ENCODE data around the gene DNAJC5.

- TF ChIP-seq CTCF (optimal IDR thresholded peaks at IDR 0.05 in 1 of 3, IDR thresholded peaks at IDR 0.05 in 1 of 3, conservative IDR thresholded peaks at IDR 0.05 in 1 of 3; ENCODE audit: extremely low read depth in 1 of 3, insufficient read depth in 2 of 3, low read length in 3 of 3) = no peak
- no peak for TF ChIP-seq EZH2 (IDR thresholded peaks at IDR 0.05; ENCODE audit: low read length)
Observed at GRCh38 chr20:63861981-63862901, 32.7 kb upstream of the DNAJC5 start.
